DND-41 (cell line): ENCODE measurements around the gene WDR31.

ENCODE experiments used
- ATAC-seq: fragments of 200-7000 bp; cut with Tn5 transposase; 3 replicates; pipeline ENCODE4 v1.9.1; 2021; ENCODE audit warnings: low read depth; ENCODE audit not compliant: insufficient read depth
- DNase-seq: peaks from one replicate; pipeline ENCODE4 v3.0.0-alpha.2; 2020
- H2AFZ ChIP-seq: 2 replicates; pipeline ENCODE4 v1.6.0; 2012; ENCODE audit warnings: low read depth, low read length
- H3K27ac ChIP-seq: 2 replicates; pipeline ENCODE4 v1.5.1; 2012; ENCODE audit warnings: low read length, inconsistent platforms
- H3K27me3 ChIP-seq: fragments of 200-600 bp; sonication (generic); 2 replicates; pipeline ENCODE4 v1.6.0; 2012; ENCODE audit warnings: low read length, mild to moderate bottlenecking, inconsistent platforms; ENCODE audit not compliant: insufficient read depth, poor library complexity
- H3K36me3 ChIP-seq: 2 replicates; pipeline ENCODE4 v1.5.1; 2012; ENCODE audit warnings: low read length, inconsistent platforms; ENCODE audit not compliant: insufficient read depth
- H3K4me1 ChIP-seq: 2 replicates; pipeline ENCODE4 v1.5.1; 2012; ENCODE audit warnings: mild to moderate bottlenecking, low read length; ENCODE audit not compliant: insufficient read depth
- H3K4me2 ChIP-seq: 2 replicates; pipeline ENCODE4 v1.6.0; 2012; ENCODE audit warnings: mild to moderate bottlenecking, moderate library complexity, low read length, inconsistent platforms; ENCODE audit not compliant: insufficient read depth
- H3K4me3 ChIP-seq, 2 experiments: fragments of 200-600 bp in 1 of 2; shearing (Covaris generic) in 1 of 2; 2 replicates each; pipeline ENCODE4 v1.5.1; 2012 to 2016; ENCODE audit warnings: inconsistent platforms in 2 of 2, low read length in 2 of 2, mild to moderate bottlenecking in 2 of 2, low read depth in 1 of 2, moderate library complexity in 1 of 2
- H3K79me2 ChIP-seq: 2 replicates; pipeline ENCODE4 v1.6.0; 2012; ENCODE audit warnings: low read length, inconsistent platforms; ENCODE audit not compliant: insufficient read depth
- H3K9ac ChIP-seq: 2 replicates; pipeline ENCODE4 v1.6.0; 2012; ENCODE audit warnings: low read depth, mild to moderate bottlenecking, inconsistent platforms, low read length, moderate library complexity
- H3K9me3 ChIP-seq: 2 replicates; pipeline ENCODE4 v1.5.1; 2012; ENCODE audit warnings: low read length, moderate library complexity, mild to moderate bottlenecking, inconsistent platforms; ENCODE audit not compliant: insufficient read depth, severe bottlenecking
- H4K20me1 ChIP-seq: 2 replicates; pipeline ENCODE4 v1.6.0; 2012; ENCODE audit warnings: low read length; ENCODE audit not compliant: insufficient read depth
- CTCF ChIP-seq: IDR thresholded peaks from 2 replicates; pipeline ENCODE4 v1.5.1; 2012; ENCODE audit warnings: borderline replicate concordance, low read length, moderate library complexity, mild to moderate bottlenecking; ENCODE audit not compliant: poor library complexity, severe bottlenecking; ENCODE audit errors: extremely low read depth
- EZH2 ChIP-seq: IDR thresholded peaks from 3 replicates; pipeline ENCODE4 v1.6.1; 2012; ENCODE audit warnings: borderline replicate concordance, low read depth, mild to moderate bottlenecking, moderate library complexity, low read length, inconsistent platforms; ENCODE audit not compliant: severe bottlenecking

The WDR31 gene

GRCh38 chr9:113345671-113346070 is 5.6 kb upstream of the WDR31 start:
- Histone ChIP-seq H3K27ac (no peak overlapping the region), H3K27me3 (peaks cover 17% of the 10 kb centered on the region), H3K9ac (no peak overlapping the region), H2AFZ (no peak overlapping the region), H3K36me3 (no peaks in the 10 kb centered on the region), H3K9me3 (no peaks in the 10 kb centered on the region), H4K20me1 (no peaks in the 10 kb centered on the region), H3K4me1 (peaks cover 24% of the 10 kb centered on the region), H3K79me2 (no peaks in the 10 kb centered on the region), H3K4me3 (no peak overlapping the region), H3K4me2 (no peak overlapping the region)
- no peak for ATAC-seq
- no peak for DNase-seq
- TF ChIP-seq EZH2 (no peak), CTCF (no peak)

- H3K4me2 ChIP-seq = no peak overlapping the region
- peaks cover 29% of the 10 kb centered on the region for H3K4me1 ChIP-seq
- peaks cover 12% of the 10 kb centered on the region for H3K27me3 ChIP-seq
- no peaks in the 10 kb centered on the region for H3K9me3 ChIP-seq
- H4K20me1 ChIP-seq = no peaks in the 10 kb centered on the region
- TF ChIP-seq CTCF (no peak), EZH2 (no peak)
- H3K27ac ChIP-seq = no peak overlapping the region
- H2AFZ ChIP-seq = no peak overlapping the region
- H3K4me3 ChIP-seq = no peak overlapping the region
- DNase-seq (no peak), ATAC-seq (no peak)
- no peaks in the 10 kb centered on the region for H3K79me2 ChIP-seq
- no peaks in the 10 kb centered on the region for H3K36me3 ChIP-seq
- no peak overlapping the region for H3K9ac ChIP-seq
Observed at GRCh38 chr9:113345190-113345589, 5.1 kb upstream of the WDR31 start.

GRCh38 chr9:113343732-113344231 is 3.7 kb upstream of the WDR31 start:
- Histone ChIP-seq H3K9ac (peak overlapping the region; percentile 28; the same call in 1 of the 2 replicates), H3K4me2 (no peak overlapping the region), H3K4me3 (no peak overlapping the region), H3K27me3 (peaks cover 2% of the 10 kb centered on the region), H3K9me3 (no peaks in the 10 kb centered on the region), H3K4me1 (peaks cover 32% of the 10 kb centered on the region), H3K36me3 (no peaks in the 10 kb centered on the region), H4K20me1 (no peaks in the 10 kb centered on the region), H3K79me2 (no peaks in the 10 kb centered on the region), H3K27ac (peak overlapping the region; percentile 62; the same call in 1 of the 2 replicates), H2AFZ (peak overlapping the region; percentile 36)
- ATAC-seq (no peak), DNase-seq (peak; percentile 60)
- TF ChIP-seq EZH2 (no peak), CTCF (no peak)
